Nephron progenitor cell (in vitro differentiated cells): ENCODE results near the gene CAMKMT.

Source experiments
- DNase-seq: peaks from one replicate; pipeline ENCODE4 v3.0.0; 2021
- H3K27ac Mint-ChIP-seq: 2 replicates; pipeline ENCODE4 v1.8.0; 2021; ENCODE audit warnings: mild to moderate bottlenecking, moderate library complexity, mixed read lengths
- H3K27me3 Mint-ChIP-seq: 2 replicates; pipeline ENCODE4 v1.8.0; 2021; ENCODE audit warnings: mild to moderate bottlenecking, low read depth, mixed read lengths; ENCODE audit not compliant: poor library complexity
- H3K36me3 Mint-ChIP-seq: 2 replicates; pipeline ENCODE4 v1.8.0; 2021; ENCODE audit warnings: low read depth, mixed read lengths
- H3K4me1 Mint-ChIP-seq: 2 replicates; pipeline ENCODE4 v1.8.0; 2021; ENCODE audit warnings: mixed read lengths
- H3K4me3 Mint-ChIP-seq: 2 replicates; pipeline ENCODE4 v1.8.0; 2021; ENCODE audit warnings: mild to moderate bottlenecking, moderate library complexity, mixed read lengths
- H3K9me3 Mint-ChIP-seq: 2 replicates; pipeline ENCODE4 v1.8.0; 2021; ENCODE audit warnings: mild to moderate bottlenecking, moderate library complexity, mixed read lengths
- CTCF ChIP-seq: fragments of 200-600 bp; sonication (generic); IDR thresholded peaks from 2 replicates; pipeline ENCODE4 v1.5.0; 2021; ENCODE audit warnings: antibody characterized with exemption

The CAMKMT gene

GRCh38 chr2:44480068-44480467, 118.3 kb downstream of the CAMKMT start:
- Mint-ChIP-seq H3K4me1 (no peaks in the 10 kb centered on the region), H3K36me3 (no peaks in the 10 kb centered on the region), H3K9me3 (no peaks in the 10 kb centered on the region), H3K27ac (no peak overlapping the region), H3K27me3 (no peaks in the 10 kb centered on the region), H3K4me3 (no peak overlapping the region)
- DNase-seq: no peak
- no peak for TF ChIP-seq CTCF

- no peaks in the 10 kb centered on the region for H3K9me3 Mint-ChIP-seq
- no peak overlapping the region for H3K27ac Mint-ChIP-seq
- H3K36me3 Mint-ChIP-seq: no peaks in the 10 kb centered on the region
- H3K27me3 Mint-ChIP-seq: peaks cover 8% of the 10 kb centered on the region
- no peak for DNase-seq
- H3K4me3 Mint-ChIP-seq: no peak overlapping the region
- TF ChIP-seq CTCF: no peak
- no peaks in the 10 kb centered on the region for H3K4me1 Mint-ChIP-seq
Measured at GRCh38 chr2:44487052-44487451, 125.3 kb downstream of the CAMKMT start.

GRCh38 chr2:44490726-44491125, 129.0 kb downstream of the CAMKMT start:
- Mint-ChIP-seq H3K27ac (no peak overlapping the region), H3K9me3 (no peaks in the 10 kb centered on the region), H3K27me3 (peaks cover 13% of the 10 kb centered on the region), H3K36me3 (no peaks in the 10 kb centered on the region), H3K4me3 (no peak overlapping the region), H3K4me1 (no peaks in the 10 kb centered on the region)
- no peak for TF ChIP-seq CTCF
- no peak for DNase-seq

- Mint-ChIP-seq H3K4me1 (no peaks in the 10 kb centered on the region), H3K9me3 (no peaks in the 10 kb centered on the region), H3K27ac (no peak overlapping the region), H3K27me3 (peaks cover 16% of the 10 kb centered on the region), H3K4me3 (no peak overlapping the region), H3K36me3 (no peaks in the 10 kb centered on the region)
- TF ChIP-seq CTCF: no peak
- no peak for DNase-seq
Measured at GRCh38 chr2:44494006-44494405, 132.3 kb downstream of the CAMKMT start.

- H3K36me3 Mint-ChIP-seq: no peaks in the 10 kb centered on the region
- peaks cover 16% of the 10 kb centered on the region for H3K27me3 Mint-ChIP-seq
- no peak overlapping the region for H3K27ac Mint-ChIP-seq
- no peaks in the 10 kb centered on the region for H3K9me3 Mint-ChIP-seq
- TF ChIP-seq CTCF: no peak
- H3K4me1 Mint-ChIP-seq: no peaks in the 10 kb centered on the region
- H3K4me3 Mint-ChIP-seq: no peak overlapping the region
- DNase-seq: no peak
Measured at GRCh38 chr2:44495035-44495434, 133.3 kb downstream of the CAMKMT start.

GRCh38 chr2:44495544-44495943, 133.8 kb downstream of the CAMKMT start:
- H3K9me3 Mint-ChIP-seq: no peaks in the 10 kb centered on the region
- no peak for DNase-seq
- peaks cover 12% of the 10 kb centered on the region for H3K27me3 Mint-ChIP-seq
- H3K27ac Mint-ChIP-seq: no peak overlapping the region
- no peaks in the 10 kb centered on the region for H3K36me3 Mint-ChIP-seq
- H3K4me1 Mint-ChIP-seq: no peaks in the 10 kb centered on the region
- TF ChIP-seq CTCF: no peak
- H3K4me3 Mint-ChIP-seq: no peak overlapping the region
